SJCRH30 (cell line): ENCODE data around the gene THBS1. TPM values are rescaled to one million over a fixed set of nuclear protein-coding genes. Genes with fewer than 3 reads are reported as not detected.

Experiments used
- DNase-seq, 2 experiments: peaks; one replicate each; pipeline ENCODE4 v3.0.0-alpha.2; 2015 to 2020
- H3K27ac ChIP-seq: fragments of 250-450 bp; sonication (Bioruptor Pico); 2 replicates; pipeline ENCODE4 v1.5.1; 2020; ENCODE audit warnings: mild to moderate bottlenecking, moderate library complexity
- H3K27me3 ChIP-seq: fragments of 250-450 bp; sonication (Bioruptor Pico); 2 replicates; pipeline ENCODE4 v1.5.1; 2020; ENCODE audit warnings: mild to moderate bottlenecking, moderate library complexity
- H3K36me3 ChIP-seq: fragments of 250-450 bp; sonication (Bioruptor Pico); 2 replicates; pipeline ENCODE4 v1.5.1; 2020; ENCODE audit warnings: mild to moderate bottlenecking, moderate library complexity
- H3K4me1 ChIP-seq: fragments of 250-450 bp; sonication (Bioruptor Pico); 2 replicates; pipeline ENCODE4 v1.5.1; 2020; ENCODE audit warnings: mild to moderate bottlenecking, moderate library complexity
- H3K4me3 ChIP-seq: fragments of 250-450 bp; sonication (Bioruptor Pico); 2 replicates; pipeline ENCODE4 v1.5.1; 2020; ENCODE audit warnings: mild to moderate bottlenecking, moderate library complexity
- H3K9me3 ChIP-seq: fragments of 250-450 bp; sonication (Bioruptor Pico); replicated peaks from 2 replicates; pipeline ENCODE4 v1.5.1; 2020; ENCODE audit warnings: mild to moderate bottlenecking, moderate library complexity
- total RNA-seq: library from RNA; depleted of rRNA; stranded (reverse); fragments of >200 nt; shearing (Covaris generic); gene quantifications from 2 replicates; pipeline ENCODE4 v1.2.3, GENCODE V29; 2014; rRNA removed

The THBS1 gene
- total RNA-seq, 1 experiment from 2014 or later, result 24.4 TPM

DNA sequence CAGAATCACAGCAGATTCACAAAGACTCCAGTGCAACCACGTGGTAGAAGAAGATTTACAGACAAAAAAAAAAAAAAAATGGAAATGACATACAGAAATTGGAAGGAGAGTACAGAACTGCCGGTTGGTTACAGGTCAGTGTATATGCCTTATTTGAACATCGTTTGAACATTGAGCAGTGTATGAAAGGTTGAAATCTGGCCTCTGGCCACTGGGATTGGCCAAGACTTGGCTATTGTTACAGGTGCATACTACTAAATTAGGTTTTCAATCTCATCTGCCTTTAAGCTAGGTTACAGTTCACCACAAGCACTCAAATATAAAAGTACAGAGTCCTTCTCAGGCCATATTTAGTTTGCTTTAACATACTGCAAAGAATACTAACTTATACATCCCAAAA lies 59.8 kb downstream of the THBS1 start:
- no peak overlapping the region for H3K27ac ChIP-seq
- no peaks in the 10 kb centered on the region for H3K27me3 ChIP-seq
- H3K36me3 ChIP-seq, result no peaks in the 10 kb centered on the region; the same call in 1 of the 2 replicates
- no peak overlapping the region for H3K4me3 ChIP-seq
- peaks cover 8% of the 10 kb centered on the region for H3K4me1 ChIP-seq
- DNase-seq, result no peak
- H3K9me3 ChIP-seq, result no peaks in the 10 kb centered on the region; the same call in 1 of the 2 replicates

GRCh38 chr15:39641191-39641889 lies 60.5 kb downstream of the THBS1 start:
- peaks cover 8% of the 10 kb centered on the region for H3K4me1 ChIP-seq
- H3K9me3 ChIP-seq, result no peaks in the 10 kb centered on the region; the same call in 1 of the 2 replicates
- no peaks in the 10 kb centered on the region; the same call in 1 of the 2 replicates for H3K36me3 ChIP-seq
- H3K27ac ChIP-seq, result no peak overlapping the region
- DNase-seq, result no peak
- no peaks in the 10 kb centered on the region for H3K27me3 ChIP-seq
- no peak overlapping the region for H3K4me3 ChIP-seq

DNA sequence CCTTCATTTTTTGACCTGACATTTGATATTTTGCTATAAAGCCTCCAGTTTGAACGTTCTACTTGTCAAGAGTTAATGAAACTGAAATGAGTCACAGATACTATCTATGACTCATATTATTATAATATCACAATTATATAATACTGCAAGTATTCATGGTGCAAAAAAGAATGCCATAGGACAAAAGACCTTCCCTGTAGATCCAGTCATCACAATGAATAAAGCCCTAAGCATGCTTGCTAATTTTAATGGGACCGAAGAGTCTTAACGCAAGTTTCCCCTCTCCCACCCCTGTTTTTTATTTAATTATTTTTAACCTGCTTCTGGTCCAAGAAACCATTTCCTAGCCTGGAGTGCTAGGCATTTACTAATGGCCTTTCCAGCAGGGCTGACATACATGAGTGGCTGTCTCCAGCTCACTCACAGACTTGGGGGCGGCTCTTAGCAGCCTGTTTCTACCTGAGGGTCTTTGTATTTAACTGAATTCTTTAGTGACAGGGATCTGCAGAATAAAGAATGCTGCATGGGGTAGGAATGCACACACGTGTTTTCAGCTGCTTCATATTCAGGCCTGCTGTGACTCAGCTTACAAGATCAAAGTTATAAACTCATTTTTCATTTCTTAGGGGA lies 61.2 kb downstream of the THBS1 start:
- DNase-seq, result no peak
- Histone ChIP-seq H3K4me3 (no peak overlapping the region), H3K4me1 (peaks cover 8% of the 10 kb centered on the region), H3K9me3 (no peaks in the 10 kb centered on the region; the same call in 1 of the 2 replicates), H3K27me3 (no peaks in the 10 kb centered on the region), H3K27ac (no peak overlapping the region), H3K36me3 (no peaks in the 10 kb centered on the region; the same call in 1 of the 2 replicates)

DNA sequence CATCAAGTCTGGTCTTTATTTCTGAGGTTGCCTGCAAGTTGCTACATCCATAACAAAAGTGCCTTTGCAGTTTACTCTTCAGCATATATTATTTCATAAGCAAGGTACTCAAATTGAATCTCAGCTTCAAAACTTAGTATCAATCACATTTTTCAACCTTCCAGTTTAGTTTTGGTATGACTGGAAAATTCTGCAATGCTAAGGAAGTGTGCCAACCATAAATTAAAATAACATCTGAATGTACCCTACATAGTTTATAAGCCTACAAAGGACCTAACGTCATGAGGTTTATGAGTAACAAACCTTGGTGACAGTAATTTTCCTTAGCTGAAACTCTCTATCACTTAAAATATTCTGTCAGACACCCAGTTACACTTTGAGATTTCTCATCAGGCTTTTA lies 62.8 kb downstream of the THBS1 start:
- Histone ChIP-seq H3K9me3 (no peaks in the 10 kb centered on the region; the same call in 1 of the 2 replicates), H3K27ac (no peak overlapping the region), H3K4me3 (no peak overlapping the region), H3K4me1 (peaks cover 8% of the 10 kb centered on the region), H3K27me3 (no peaks in the 10 kb centered on the region), H3K36me3 (no peaks in the 10 kb centered on the region; the same call in 1 of the 2 replicates)
- DNase-seq, result no peak

DNA sequence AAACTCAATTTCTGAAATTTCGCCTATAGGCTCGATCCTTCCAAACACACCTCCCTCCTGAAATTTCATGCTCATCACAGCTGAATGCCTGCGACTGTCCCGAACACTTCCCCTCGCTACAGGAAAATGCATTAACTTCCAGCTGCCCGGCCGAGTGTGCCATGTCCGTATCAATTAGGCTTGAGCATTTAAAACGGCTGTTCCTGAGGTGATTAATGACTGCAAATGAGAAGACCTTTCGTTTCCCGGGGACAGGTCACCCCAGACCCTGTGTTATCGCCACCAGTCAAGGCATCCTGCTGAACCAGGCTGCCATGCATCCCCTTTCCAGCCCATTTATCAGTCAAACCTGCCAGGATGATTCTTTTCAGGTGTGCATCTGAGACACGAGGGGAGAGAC lies 63.3 kb downstream of the THBS1 start:
- peak in 1 of 2 experiments; percentile 9 for DNase-seq

DNA sequence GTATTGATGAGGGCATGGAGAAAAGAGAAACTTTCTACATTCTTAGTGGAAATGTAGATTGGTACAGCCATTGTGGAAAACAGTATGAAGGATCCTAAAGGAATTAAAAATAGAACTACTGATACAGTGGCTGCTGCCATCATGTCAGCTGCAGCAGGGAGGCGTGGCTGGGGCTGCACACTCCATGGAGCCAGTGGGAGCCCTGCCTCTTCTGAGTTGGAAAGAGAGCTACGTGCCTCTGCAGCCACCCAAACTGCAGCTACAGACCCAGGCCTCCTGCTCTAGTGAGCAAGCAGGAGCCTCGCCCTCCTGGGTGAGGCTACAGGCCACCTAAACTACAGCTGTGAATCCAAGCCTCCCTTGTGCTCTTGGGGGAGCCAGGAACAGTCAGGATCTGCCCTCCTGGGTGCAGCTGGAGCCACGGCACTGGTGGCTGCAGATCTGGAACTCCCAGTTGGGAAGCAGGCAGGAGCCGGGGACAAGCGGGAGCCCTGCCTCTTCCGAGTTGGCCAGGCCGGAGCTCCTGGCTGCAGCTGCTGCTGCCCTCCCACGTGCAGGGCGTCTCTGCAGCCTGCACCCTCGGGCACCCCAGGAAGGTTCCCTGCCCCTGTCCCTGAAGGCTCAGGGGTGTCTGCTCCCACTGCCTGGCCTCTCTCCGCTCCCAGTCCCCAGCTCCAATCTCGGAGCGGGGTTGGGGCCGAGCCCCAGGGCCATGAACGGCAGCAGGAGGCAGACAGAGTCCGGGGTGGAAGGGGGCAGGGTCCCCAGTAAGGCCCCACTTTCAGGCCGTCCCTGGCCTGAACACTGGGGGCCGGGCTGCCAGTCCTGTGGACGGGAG lies 64.5 kb downstream of the THBS1 start:
- Histone ChIP-seq H3K9me3 (no peaks in the 10 kb centered on the region; the same call in 1 of the 2 replicates), H3K4me3 (peak overlapping the region; percentile 34), H3K27me3 (no peaks in the 10 kb centered on the region), H3K4me1 (peaks cover 8% of the 10 kb centered on the region), H3K36me3 (no peaks in the 10 kb centered on the region; the same call in 1 of the 2 replicates), H3K27ac (no peak overlapping the region)
- DNase-seq, result peak; percentile 41 to 52

More for the DNA sequence above, 63.3 kb downstream of the THBS1 start:
- H3K9me3 ChIP-seq, result no peaks in the 10 kb centered on the region; the same call in 1 of the 2 replicates
- peaks cover 8% of the 10 kb centered on the region for H3K4me1 ChIP-seq
- H3K36me3 ChIP-seq, result no peaks in the 10 kb centered on the region; the same call in 1 of the 2 replicates
- no peak overlapping the region for H3K4me3 ChIP-seq
- H3K27me3 ChIP-seq, result no peaks in the 10 kb centered on the region
- H3K27ac ChIP-seq, result no peak overlapping the region

- Histone ChIP-seq H3K27ac (no peak overlapping the region), H3K4me1 (peaks cover 8% of the 10 kb centered on the region), H3K27me3 (no peaks in the 10 kb centered on the region), H3K4me3 (no peak overlapping the region), H3K9me3 (no peaks in the 10 kb centered on the region; the same call in 1 of the 2 replicates), H3K36me3 (no peaks in the 10 kb centered on the region; the same call in 1 of the 2 replicates)
- DNase-seq, result no peak
These were observed 65.0 kb downstream of the THBS1 start for GRCh38 chr15:39645976-39646257.

GRCh38 chr15:39646425-39646824 lies 65.5 kb downstream of the THBS1 start:
- no peak for DNase-seq
- no peak overlapping the region for H3K27ac ChIP-seq
- peaks cover 6% of the 10 kb centered on the region for H3K4me1 ChIP-seq
- no peaks in the 10 kb centered on the region for H3K36me3 ChIP-seq
- H3K27me3 ChIP-seq, result no peaks in the 10 kb centered on the region
- H3K9me3 ChIP-seq, result no peaks in the 10 kb centered on the region; the same call in 1 of the 2 replicates
- no peak overlapping the region for H3K4me3 ChIP-seq

Other genes starting within 250 kb of the THBS1 start
- gene FSIP1, start 201.8 kb downstream of the THBS1 start, total RNA-seq, result 0.76 and 0.87 TPM in 2 replicates